Left ventricle myocardium inferior (tissue), 1 donor: Measurements from ENCODE around the gene MCHR1. TPM values are rescaled to one million over a fixed set of nuclear protein-coding genes. Genes with fewer than 3 reads are reported as not detected.
"Not testable (repeated sequence)": the region's sequence is repeated elsewhere in the genome, so short reads cannot be mapped to it uniquely, and the experiment has no call there.

Source experiments
- DNase-seq: peaks from one replicate; pipeline ENCODE4 v3.0.0-alpha.2; 2020
- H3K27ac ChIP-seq: fragments of 200-600 bp; replicated peaks from 2 replicates; pipeline ENCODE4 v1.8.0; 2021
- H3K27me3 ChIP-seq: fragments of 200-600 bp; 2 replicates; pipeline ENCODE4 v1.8.0; 2021; ENCODE audit warnings: low read depth
- H3K36me3 ChIP-seq: fragments of 200-600 bp; 2 replicates; pipeline ENCODE4 v1.8.0; 2021
- H3K4me1 ChIP-seq: fragments of 200-600 bp; 2 replicates; pipeline ENCODE4 v1.8.0; 2021
- H3K4me3 ChIP-seq: fragments of 200-600 bp; 2 replicates; pipeline ENCODE4 v1.8.0; 2021; ENCODE audit warnings: mild to moderate bottlenecking, moderate library complexity
- H3K9me3 ChIP-seq: fragments of 200-600 bp; replicated peaks from 2 replicates; pipeline ENCODE4 v1.8.0; 2021
- CTCF ChIP-seq: fragments of 200-600 bp; IDR thresholded peaks from 2 replicates; pipeline ENCODE4 v1.8.0; 2021; ENCODE audit warnings: antibody characterized with exemption, mild to moderate bottlenecking, borderline replicate concordance
- intact Hi-C: fragments of 100-400 bp; cut with micrococcal nuclease; formaldehyde crosslinking; loops from one replicate; pipeline ENCODE4 v1.11.0; 2022
- total RNA-seq: library from RNA; stranded (reverse); fragmentation: NEBNext Ultra II Directional; extraction: Animal tissue kit (Norgen Biotek cat#: 25700); gene quantifications from one replicate; pipeline ENCODE4 v1.2.1, GENCODE V29; 2021
- donor health status: DM: no; HTN: yes; CAD: no; lungs with severe emphysema.

The MCHR1 gene
- total RNA-seq, 1 donor from 2014 or later, result 0.36 TPM

GRCh38 chr22:40709752-40710413 lies 30.6 kb downstream of the MCHR1 start:
- H3K27me3 ChIP-seq, result no peaks in the 10 kb centered on the region
- DNase-seq, result peak; percentile 65
- H3K9me3 ChIP-seq, result peaks cover 9% of the 10 kb centered on the region
- H3K36me3 ChIP-seq, result no peaks in the 10 kb centered on the region
- H3K4me3 ChIP-seq, result no peak overlapping the region
- H3K27ac ChIP-seq, result peak overlapping the region; percentile 82
- intact Hi-C loops, result no loop called here
- no peak for TF ChIP-seq CTCF
- H3K4me1 ChIP-seq, result peaks cover 37% of the 10 kb centered on the region

- TF ChIP-seq CTCF, result no peak
- intact Hi-C loops, result no loop called here
- peak overlapping the region; percentile 82 for H3K27ac ChIP-seq
- H3K36me3 ChIP-seq, result no peaks in the 10 kb centered on the region
- no peak for DNase-seq
- H3K4me1 ChIP-seq, result peaks cover 37% of the 10 kb centered on the region
- no peaks in the 10 kb centered on the region for H3K27me3 ChIP-seq
- no peak overlapping the region for H3K4me3 ChIP-seq
- peaks cover 3% of the 10 kb centered on the region for H3K9me3 ChIP-seq
Observed at GRCh38 chr22:40712311-40712710, 33.0 kb downstream of the MCHR1 start.

- no peaks in the 10 kb centered on the region for H3K9me3 ChIP-seq
- no peak overlapping the region for H3K4me3 ChIP-seq
- H3K27me3 ChIP-seq, result no peaks in the 10 kb centered on the region
- no peaks in the 10 kb centered on the region for H3K36me3 ChIP-seq
- H3K4me1 ChIP-seq, result peaks cover 27% of the 10 kb centered on the region
- no peak for DNase-seq
- no peak for TF ChIP-seq CTCF
- H3K27ac ChIP-seq, result no peak overlapping the region
- intact Hi-C loops, result no loop called here
Observed at GRCh38 chr22:40714499-40715337, 35.4 kb downstream of the MCHR1 start.

- Histone ChIP-seq H3K27ac (no peak overlapping the region), H3K36me3 (no peaks in the 10 kb centered on the region), H3K27me3 (no peaks in the 10 kb centered on the region), H3K4me1 (peaks cover 18% of the 10 kb centered on the region), H3K9me3 (no peaks in the 10 kb centered on the region), H3K4me3 (no peak overlapping the region)
- intact Hi-C loops, result no loop called here
- no peak for DNase-seq
- TF ChIP-seq CTCF, result no peak
Observed at GRCh38 chr22:40716116-40716515, 36.8 kb downstream of the MCHR1 start.

GRCh38 chr22:40717657-40718056 lies 38.4 kb downstream of the MCHR1 start:
- DNase-seq, H3K4me1 ChIP-seq, H3K4me3 ChIP-seq, H3K36me3 ChIP-seq, H3K27me3 ChIP-seq, intact Hi-C loops, H3K9me3 ChIP-seq, H3K27ac ChIP-seq: not testable (repeated sequence)
